Transverse colon (tissue), 4 donors: ENCODE results near the gene CACNB2. TPM values are rescaled to one million over a fixed set of nuclear protein-coding genes. Genes with fewer than 3 reads are reported as not detected.

Experiments
- DNase-seq: peaks from one replicate; pipeline ENCODE4 v3.0.0-alpha.2; 2019
- H3K27ac ChIP-seq, 4 donors: fragments of 200-600 bp; sonication (generic); 2 replicates each; pipeline ENCODE4 v1.5.1; 2016 to 2018; ENCODE audit warnings: inconsistent platforms in 4 of 4
- H3K27me3 ChIP-seq: fragments of 200-600 bp; sonication (generic); 2 replicates; pipeline ENCODE4 v1.5.1; 2017; ENCODE audit warnings: inconsistent platforms
- H3K36me3 ChIP-seq, 4 donors: fragments of 200-600 bp; sonication (generic); 2 replicates each; pipeline ENCODE4 v1.5.1; 2017 to 2019; ENCODE audit warnings: inconsistent platforms in 4 of 4
- H3K4me1 ChIP-seq, 4 donors: fragments of 200-600 bp; sonication (generic); 2 replicates each; pipeline ENCODE4 v1.5.1; 2017 to 2020; ENCODE audit warnings: inconsistent platforms in 4 of 4
- H3K4me3 ChIP-seq, 4 donors: fragments of 200-600 bp; sonication (generic); 1 replicate in 1 of 4; 2 replicates in 3 of 4; pipeline versions ENCODE4 v1.5.1 to v1.6.1; 2017 to 2019; ENCODE audit warnings: inconsistent platforms in 4 of 4
- H3K9me3 ChIP-seq, 2 donors: fragments of 200-600 bp; sonication (generic); 2 replicates each; pipeline ENCODE4 v1.5.1; 2017 to 2019; ENCODE audit warnings: inconsistent platforms in 2 of 2
- EP300 ChIP-seq: sonication (generic); formaldehyde crosslinking; IDR thresholded peaks from one replicate; pipeline ENCODE4 v1.6.1; 2017; ENCODE audit warnings: antibody characterized with exemption, low read depth
- POLR2A ChIP-seq: fragments of 450-650 bp; IDR thresholded peaks from one replicate; pipeline ENCODE4 v1.6.1; 2016; ENCODE audit warnings: antibody characterized with exemption, mild to moderate bottlenecking, moderate library complexity
- POLR2AphosphoS5 ChIP-seq, 3 donors: sonication (generic); formaldehyde crosslinking; IDR thresholded peaks; one replicate each; pipeline ENCODE4 v1.6.1; 2016; ENCODE audit warnings: antibody characterized with exemption in 3 of 3
- WGBS, 2 donors: methylation state at CpG; one replicate each; pipeline ENCODE4 v1.1.5; 2018; ENCODE audit warnings: low coverage in 1 of 2; 5-methylcytosine and 5-hydroxymethylcytosine counted together
- in situ Hi-C, 4 donors: fragments of 200-750 bp; cut with MboI; loops; one replicate each; pipeline versions ENCODE4 v1.15.0 to v1.15.1; 2017; ENCODE audit warnings: low sequenced_read_pairs in 3 of 4, low pct_ligation_motif_present in 1 of 4, low pct_unique_long_range_greater_than_20kb in 1 of 4
- intact Hi-C: fragments of 100-400 bp; cut with DNase I; formaldehyde crosslinking; loops from one replicate; pipeline ENCODE4 v1.15.1; 2023; ENCODE audit warnings: low total_unique reads
- total RNA-seq, 4 donors: library from RNA; depleted of rRNA; stranded (reverse); fragments of >200 nt; gene quantifications; one replicate each; pipeline ENCODE4 v1.1.0, GENCODE V29; 2016
- TF ChIP-seq, protein P1 (sequence below), 5 experiments: fragments of 200-600 bp in 3 of 5; fragments of 450-650 bp in 2 of 5; sonication (generic) in 3 of 5; IDR thresholded peaks; 1 replicate in 2 of 5; 2 replicates in 3 of 5; pipeline ENCODE4 v1.5.1; 2016 to 2017; ENCODE audit warnings: antibody characterized with exemption in 5 of 5, inconsistent platforms in 3 of 5, mild to moderate bottlenecking in 2 of 5, moderate library complexity in 1 of 5

The CACNB2 gene
- total RNA-seq, 4 donors from 2014 or later = 16.2 to 338 (median 23.7) TPM

DNA sequence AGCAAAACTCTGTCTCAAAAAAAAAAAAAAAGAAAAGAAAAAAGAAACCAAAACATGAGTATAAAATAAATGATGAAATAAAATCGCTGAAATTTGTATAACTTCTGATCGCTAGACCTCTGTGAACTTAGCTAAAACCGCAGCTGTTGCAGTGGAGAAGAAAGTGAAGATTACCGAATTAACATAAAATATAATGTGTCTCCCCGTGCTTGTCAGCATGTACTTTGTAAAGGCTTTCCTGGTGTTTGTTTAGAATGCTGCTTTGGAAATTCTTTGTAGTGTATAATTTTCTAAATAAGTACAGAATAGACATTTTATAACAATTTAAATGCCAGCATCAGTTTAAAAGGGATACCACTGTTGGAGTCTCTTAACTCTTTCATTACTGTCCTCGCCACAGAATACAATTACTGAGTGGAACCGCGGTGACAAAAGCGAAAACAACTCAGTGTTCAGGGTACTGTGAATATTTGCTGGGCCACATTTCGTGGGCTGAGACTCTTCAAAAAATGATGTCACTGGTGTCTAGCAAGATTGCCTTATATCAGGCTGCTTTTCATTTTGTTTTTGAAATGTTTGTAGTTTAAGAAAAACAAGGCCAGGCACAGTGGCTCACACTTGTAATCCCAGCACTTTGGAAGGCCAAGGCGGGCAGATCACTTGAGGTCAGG lies 343.4 kb downstream of the CACNB2 start:
- TF ChIP-seq, protein P1, sequence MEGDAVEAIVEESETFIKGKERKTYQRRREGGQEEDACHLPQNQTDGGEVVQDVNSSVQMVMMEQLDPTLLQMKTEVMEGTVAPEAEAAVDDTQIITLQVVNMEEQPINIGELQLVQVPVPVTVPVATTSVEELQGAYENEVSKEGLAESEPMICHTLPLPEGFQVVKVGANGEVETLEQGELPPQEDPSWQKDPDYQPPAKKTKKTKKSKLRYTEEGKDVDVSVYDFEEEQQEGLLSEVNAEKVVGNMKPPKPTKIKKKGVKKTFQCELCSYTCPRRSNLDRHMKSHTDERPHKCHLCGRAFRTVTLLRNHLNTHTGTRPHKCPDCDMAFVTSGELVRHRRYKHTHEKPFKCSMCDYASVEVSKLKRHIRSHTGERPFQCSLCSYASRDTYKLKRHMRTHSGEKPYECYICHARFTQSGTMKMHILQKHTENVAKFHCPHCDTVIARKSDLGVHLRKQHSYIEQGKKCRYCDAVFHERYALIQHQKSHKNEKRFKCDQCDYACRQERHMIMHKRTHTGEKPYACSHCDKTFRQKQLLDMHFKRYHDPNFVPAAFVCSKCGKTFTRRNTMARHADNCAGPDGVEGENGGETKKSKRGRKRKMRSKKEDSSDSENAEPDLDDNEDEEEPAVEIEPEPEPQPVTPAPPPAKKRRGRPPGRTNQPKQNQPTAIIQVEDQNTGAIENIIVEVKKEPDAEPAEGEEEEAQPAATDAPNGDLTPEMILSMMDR (IDR thresholded peaks at IDR 0.05) = no peak
- WGBS, 2 donors = 81 to 89% methylated on average over 11 of the region's 11 CpGs
- no peaks in the 10 kb centered on the region for H3K27me3 ChIP-seq
- intact Hi-C loops (no loop called here), in situ Hi-C loops (no loop called here)
- no peaks in the 10 kb centered on the region for H3K4me1 ChIP-seq
- no peak overlapping the region for H3K4me3 ChIP-seq
- H3K9me3 ChIP-seq = no peaks in the 10 kb centered on the region
- no peaks in the 10 kb centered on the region for H3K36me3 ChIP-seq
- no peak overlapping the region for H3K27ac ChIP-seq
- DNase-seq = no peak

DNA sequence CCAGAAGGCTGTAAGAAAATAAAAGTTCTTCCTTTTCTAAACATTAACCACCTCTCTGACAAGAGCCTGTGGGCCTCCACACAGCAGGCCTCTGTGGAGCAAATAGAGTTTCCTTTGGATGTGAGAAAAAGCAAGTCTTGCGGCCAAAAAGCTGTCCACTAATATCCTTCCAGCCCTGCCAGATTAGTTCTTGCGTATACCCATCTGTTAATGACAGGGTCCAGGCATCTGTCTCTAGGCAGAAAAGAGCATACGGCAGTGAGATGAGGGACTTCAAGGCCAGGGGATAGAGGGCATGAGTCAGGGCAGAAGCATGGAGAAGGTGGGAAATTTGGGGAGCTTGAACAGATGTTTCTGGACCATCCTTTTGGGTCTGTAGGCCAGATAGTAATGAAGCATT lies 346.2 kb downstream of the CACNB2 start:
- no peak for DNase-seq
- no peaks in the 10 kb centered on the region for H3K36me3 ChIP-seq

DNA sequence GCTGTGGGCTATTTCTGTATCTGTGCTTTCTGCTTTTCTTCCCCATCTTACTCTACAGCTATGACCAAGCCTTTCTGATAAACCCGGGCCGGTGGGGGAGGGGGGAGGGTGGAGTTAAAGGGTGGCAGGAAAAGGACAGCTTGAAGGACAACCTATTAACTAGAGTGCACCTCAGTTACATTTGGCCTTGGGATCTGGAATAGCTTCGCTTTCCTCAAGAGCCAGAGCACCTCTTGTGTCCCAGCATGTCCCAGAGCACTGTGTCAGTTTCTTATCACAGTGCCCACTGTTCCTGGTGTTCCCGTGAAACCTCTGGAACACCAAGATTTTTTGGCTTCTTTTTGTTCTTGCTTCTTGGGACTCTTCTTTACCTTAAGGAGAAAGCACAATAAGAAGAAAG lies 350.5 kb downstream of the CACNB2 start:
- Histone ChIP-seq H3K9me3 (no peaks in the 10 kb centered on the region), H3K4me3 (no peak overlapping the region), H3K4me1 (no peaks in the 10 kb centered on the region), H3K36me3 (no peaks in the 10 kb centered on the region), H3K27me3 (no peaks in the 10 kb centered on the region), H3K27ac (no peak overlapping the region)
- intact Hi-C loops (no loop called here), in situ Hi-C loops (no loop called here)
- TF ChIP-seq, protein P1 (IDR thresholded peaks at IDR 0.05) = no peak
- TF ChIP-seq POLR2A (no peak), POLR2AphosphoS5 (IDR thresholded peaks at IDR 0.05) (no peak), EP300 (no peak)
- WGBS, 2 donors = 84% methylated on average over 4 of the region's 4 CpGs; no CpG with 5 or more reads in 1 of the 2 donors
- no peak for DNase-seq

More for the DNA sequence above, 346.2 kb downstream of the CACNB2 start:
- intact Hi-C loops (no loop called here), in situ Hi-C loops (no loop called here)
- Histone ChIP-seq H3K27ac (no peak overlapping the region), H3K4me1 (no peaks in the 10 kb centered on the region), H3K27me3 (no peaks in the 10 kb centered on the region), H3K9me3 (no peaks in the 10 kb centered on the region), H3K4me3 (no peak overlapping the region)
- 91 to 100% methylated on average over 1 to 3 of the region's 3 CpGs for WGBS, 2 donors
- TF ChIP-seq POLR2AphosphoS5 (IDR thresholded peaks at IDR 0.05) (no peak), POLR2A (no peak)
- TF ChIP-seq, protein P1 (IDR thresholded peaks at IDR 0.05) = no peak

DNA sequence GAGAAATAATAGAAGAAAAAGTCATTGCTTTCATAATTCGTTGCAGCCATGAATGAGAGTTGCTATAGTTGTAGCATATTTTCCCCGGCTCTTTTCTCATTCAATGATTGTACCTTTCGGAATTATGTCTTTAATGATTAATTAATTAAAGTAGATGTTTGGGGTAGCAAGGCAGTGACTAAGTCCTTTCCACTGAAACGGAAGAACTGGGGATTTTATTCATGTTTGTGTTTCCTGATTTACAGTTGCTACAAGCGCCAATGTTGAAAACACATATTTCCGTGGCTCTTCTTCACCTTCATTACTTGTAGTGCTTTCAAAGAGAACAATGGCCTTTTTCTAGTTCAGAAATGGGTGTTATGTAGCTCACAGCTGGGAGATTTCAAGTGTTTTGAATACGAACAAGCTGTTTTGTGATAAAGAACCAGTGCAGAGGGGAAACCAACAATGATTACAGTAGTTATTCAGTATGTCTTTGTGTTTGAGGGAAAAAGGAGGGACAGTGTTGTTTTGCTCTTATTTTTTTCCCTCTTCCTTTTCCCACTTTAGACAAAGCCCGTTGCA lies 357.7 kb downstream of the CACNB2 start:
- DNase-seq = no peak
- intact Hi-C loops (no loop called here), in situ Hi-C loops (no loop called here)
- Histone ChIP-seq H3K4me1 (no peaks in the 10 kb centered on the region), H3K4me3 (no peak overlapping the region), H3K27me3 (no peaks in the 10 kb centered on the region), H3K27ac (no peak overlapping the region), H3K36me3 (no peaks in the 10 kb centered on the region), H3K9me3 (no peaks in the 10 kb centered on the region)
- TF ChIP-seq POLR2AphosphoS5 (IDR thresholded peaks at IDR 0.05) (no peak), POLR2A (no peak), EP300 (no peak)
- TF ChIP-seq, protein P1 (IDR thresholded peaks at IDR 0.05) = no peak
- 80 to 87% methylated on average over 7 to 8 of the region's 8 CpGs for WGBS, 2 donors
